Effector memory CD8-positive, alpha-beta T cell (primary cell): ENCODE data around the gene THSD4.

Source experiments
- ATAC-seq: fragments of 150-1000 bp; cut with Tn5 transposase; replicated peaks from 2 replicates; pipeline ENCODE4 v1.10.0; 2021; ENCODE audit warnings: mild to moderate bottlenecking, moderate library complexity
- DNase-seq, 3 experiments: peaks; one replicate each; pipeline ENCODE4 v3.0.0; 2021
- H3K27ac Mint-ChIP-seq, 2 donors: one replicate each; pipeline ENCODE4 v1.8.0; 2022; ENCODE audit warnings: mild to moderate bottlenecking in 2 of 2, mixed read lengths in 2 of 2, moderate library complexity in 2 of 2
- H3K27me3 Mint-ChIP-seq, 2 donors: one replicate each; pipeline ENCODE4 v1.8.0; 2022; ENCODE audit warnings: mixed read lengths in 2 of 2
- H3K36me3 Mint-ChIP-seq: one replicate; pipeline ENCODE4 v1.8.0; 2022; ENCODE audit warnings: mild to moderate bottlenecking, moderate library complexity, mixed read lengths; ENCODE audit not compliant: insufficient read depth
- H3K4me1 Mint-ChIP-seq, 2 donors: one replicate each; pipeline ENCODE4 v1.8.0; 2022; ENCODE audit warnings: low read depth in 2 of 2, mixed read lengths in 2 of 2
- H3K4me3 Mint-ChIP-seq, 2 donors: one replicate each; pipeline ENCODE4 v1.8.0; 2022; ENCODE audit warnings: mild to moderate bottlenecking in 2 of 2, mixed read lengths in 2 of 2, moderate library complexity in 2 of 2
- H3K9me3 Mint-ChIP-seq, 2 donors: one replicate each; pipeline ENCODE4 v1.8.0; 2022; ENCODE audit warnings: mixed read lengths in 2 of 2

The THSD4 gene

GRCh38 chr15:71632576-71633195, 517.4 kb downstream of the THSD4 start:
- DNase-seq (no peak), ATAC-seq (no peak)
- Mint-ChIP-seq H3K27me3 (peaks cover 29 to 84% of the 10 kb centered on the region in 2 donors), H3K27ac (no peak overlapping the region), H3K9me3 (no peaks in the 10 kb centered on the region), H3K4me3 (no peak overlapping the region), H3K4me1 (no peaks in the 10 kb centered on the region), H3K36me3 (peaks cover 3% of the 10 kb centered on the region)

- DNase-seq (no peak), ATAC-seq (no peak)
- no peaks in the 10 kb centered on the region for H3K9me3 Mint-ChIP-seq
- H3K36me3 Mint-ChIP-seq = peaks cover 3% of the 10 kb centered on the region
- no peak overlapping the region for H3K4me3 Mint-ChIP-seq
- H3K27me3 Mint-ChIP-seq = peaks cover 16 to 63% of the 10 kb centered on the region in 2 donors
- H3K27ac Mint-ChIP-seq = no peak overlapping the region
- no peaks in the 10 kb centered on the region for H3K4me1 Mint-ChIP-seq
Measured at GRCh38 chr15:71634820-71635560, 519.7 kb downstream of the THSD4 start.

GRCh38 chr15:71635735-71636134, 520.5 kb downstream of the THSD4 start:
- Mint-ChIP-seq H3K9me3 (no peaks in the 10 kb centered on the region), H3K27me3 (peaks cover 15 to 62% of the 10 kb centered on the region in 2 donors), H3K4me3 (no peak overlapping the region), H3K36me3 (peaks cover 3% of the 10 kb centered on the region), H3K4me1 (no peaks in the 10 kb centered on the region), H3K27ac (no peak overlapping the region)
- no peak for DNase-seq
- no peak for ATAC-seq

- H3K4me3 Mint-ChIP-seq = no peak overlapping the region
- no peaks in the 10 kb centered on the region for H3K36me3 Mint-ChIP-seq
Measured at GRCh38 chr15:71638876-71639275, 523.6 kb downstream of the THSD4 start.

GRCh38 chr15:71639471-71639870, 524.2 kb downstream of the THSD4 start:
- no peak overlapping the region for H3K4me3 Mint-ChIP-seq
- DNase-seq = no peak
- H3K4me1 Mint-ChIP-seq = no peaks in the 10 kb centered on the region
- peaks cover 22 to 49% of the 10 kb centered on the region in 2 donors for H3K27me3 Mint-ChIP-seq
- ATAC-seq = no peak
- no peak overlapping the region for H3K27ac Mint-ChIP-seq
- H3K9me3 Mint-ChIP-seq = no peaks in the 10 kb centered on the region
- H3K36me3 Mint-ChIP-seq = no peaks in the 10 kb centered on the region

More at GRCh38 chr15:71638876-71639275, 523.6 kb downstream of the THSD4 start:
- Mint-ChIP-seq H3K9me3 (no peaks in the 10 kb centered on the region), H3K27ac (no peak overlapping the region), H3K4me1 (no peaks in the 10 kb centered on the region), H3K27me3 (peaks cover 26 to 55% of the 10 kb centered on the region in 2 donors)
- DNase-seq (no peak), ATAC-seq (no peak)

GRCh38 chr15:71643918-71644317, 528.6 kb downstream of the THSD4 start:
- DNase-seq (no peak), ATAC-seq (no peak)
- Mint-ChIP-seq H3K27ac (no peak overlapping the region), H3K4me1 (no peaks in the 10 kb centered on the region), H3K36me3 (no peaks in the 10 kb centered on the region), H3K9me3 (no peaks in the 10 kb centered on the region), H3K27me3 (peaks cover 36 to 50% of the 10 kb centered on the region in 2 donors), H3K4me3 (no peak overlapping the region)

- Mint-ChIP-seq H3K9me3 (no peaks in the 10 kb centered on the region), H3K27ac (no peak overlapping the region), H3K27me3 (peaks cover 27 to 33% of the 10 kb centered on the region in 2 donors), H3K36me3 (no peaks in the 10 kb centered on the region), H3K4me3 (no peak overlapping the region), H3K4me1 (no peaks in the 10 kb centered on the region)
- DNase-seq (no peak), ATAC-seq (no peak)
Measured at GRCh38 chr15:71646767-71647486, 531.7 kb downstream of the THSD4 start.

GRCh38 chr15:71647487-71647808, 532.2 kb downstream of the THSD4 start:
- Mint-ChIP-seq H3K4me1 (no peaks in the 10 kb centered on the region), H3K27me3 (peaks cover 27 to 30% of the 10 kb centered on the region in 2 donors), H3K4me3 (no peak overlapping the region), H3K36me3 (no peaks in the 10 kb centered on the region), H3K9me3 (no peaks in the 10 kb centered on the region), H3K27ac (no peak overlapping the region)
- no peak for DNase-seq
- no peak for ATAC-seq

GRCh38 chr15:71648095-71648494, 532.8 kb downstream of the THSD4 start:
- no peak overlapping the region for H3K27ac Mint-ChIP-seq

GRCh38 chr15:71649894-71650293, 534.6 kb downstream of the THSD4 start:
- ATAC-seq (no peak), DNase-seq (no peak)
- peaks cover 27% of the 10 kb centered on the region in 2 donors for H3K27me3 Mint-ChIP-seq
- no peaks in the 10 kb centered on the region for H3K36me3 Mint-ChIP-seq
- no peaks in the 10 kb centered on the region for H3K9me3 Mint-ChIP-seq
- H3K4me1 Mint-ChIP-seq = no peaks in the 10 kb centered on the region
- H3K27ac Mint-ChIP-seq = no peak overlapping the region
- no peak overlapping the region for H3K4me3 Mint-ChIP-seq

More at GRCh38 chr15:71648095-71648494, 532.8 kb downstream of the THSD4 start:
- no peak overlapping the region for H3K4me3 Mint-ChIP-seq
- no peaks in the 10 kb centered on the region for H3K4me1 Mint-ChIP-seq
- peaks cover 27 to 30% of the 10 kb centered on the region in 2 donors for H3K27me3 Mint-ChIP-seq
- no peak for DNase-seq
- ATAC-seq = no peak
- no peaks in the 10 kb centered on the region for H3K36me3 Mint-ChIP-seq
- no peaks in the 10 kb centered on the region for H3K9me3 Mint-ChIP-seq

- Mint-ChIP-seq H3K36me3 (no peaks in the 10 kb centered on the region), H3K4me1 (no peaks in the 10 kb centered on the region), H3K27ac (no peak overlapping the region), H3K27me3 (peaks cover 20 to 27% of the 10 kb centered on the region in 2 donors), H3K9me3 (no peaks in the 10 kb centered on the region), H3K4me3 (no peak overlapping the region)
- DNase-seq (no peak), ATAC-seq (no peak)
Measured at GRCh38 chr15:71650603-71651002, 535.3 kb downstream of the THSD4 start.

GRCh38 chr15:71651750-71652186, 536.5 kb downstream of the THSD4 start:
- Mint-ChIP-seq H3K36me3 (no peaks in the 10 kb centered on the region), H3K27me3 (peaks cover 18 to 20% of the 10 kb centered on the region in 2 donors), H3K4me3 (no peak overlapping the region), H3K9me3 (no peaks in the 10 kb centered on the region), H3K27ac (no peak overlapping the region), H3K4me1 (no peaks in the 10 kb centered on the region)
- no peak for DNase-seq
- ATAC-seq = no peak

GRCh38 chr15:71654042-71654719, 538.9 kb downstream of the THSD4 start:
- H3K4me1 Mint-ChIP-seq = no peaks in the 10 kb centered on the region
- ATAC-seq (no peak), DNase-seq (no peak)
- H3K36me3 Mint-ChIP-seq = no peaks in the 10 kb centered on the region
- no peak overlapping the region for H3K4me3 Mint-ChIP-seq
- H3K27me3 Mint-ChIP-seq = peaks cover 2 to 19% of the 10 kb centered on the region in 2 donors
- no peaks in the 10 kb centered on the region for H3K9me3 Mint-ChIP-seq
- H3K27ac Mint-ChIP-seq = no peak overlapping the region
